Choroid plexus epithelial cell (primary cell): ENCODE results near the gene CMIP.
"Not testable (repeated sequence)": the region's sequence is repeated elsewhere in the genome, so short reads cannot be mapped to it uniquely, and the experiment has no call there.

Experiments
- DNase-seq: peaks from one replicate; pipeline ENCODE4 v3.0.0-alpha.2; 2010; ENCODE audit warnings: low read depth
- H3K4me3 ChIP-seq: 2 replicates; pipeline ENCODE4 v1.5.1; 2011; ENCODE audit warnings: low read depth, mild to moderate bottlenecking, control low read depth, low read length, moderate library complexity
- CTCF ChIP-seq: conservative IDR thresholded peaks from 2 replicates; pipeline ENCODE4 v1.5.1; 2011; ENCODE audit warnings: low read depth, mild to moderate bottlenecking, control low read depth, inconsistent platforms, low read length, moderate library complexity

CMIP gene

GRCh38 chr16:81421536-81421935 lies 23.1 kb upstream of the CMIP start:
- DNase-seq, result no peak
- no peak for TF ChIP-seq CTCF
- H3K4me3 ChIP-seq, result no peak overlapping the region

- DNase-seq, H3K4me3 ChIP-seq: not testable (repeated sequence)
Measured at GRCh38 chr16:81422153-81422552, 22.5 kb upstream of the CMIP start.

- no peak overlapping the region for H3K4me3 ChIP-seq
- TF ChIP-seq CTCF, result no peak
- DNase-seq, result no peak
Measured at GRCh38 chr16:81424771-81425170, 19.8 kb upstream of the CMIP start.

- TF ChIP-seq CTCF, result no peak
- no peak overlapping the region for H3K4me3 ChIP-seq
- no peak for DNase-seq
Measured at GRCh38 chr16:81427219-81427618, 17.4 kb upstream of the CMIP start.

GRCh38 chr16:81429045-81429521 lies 15.5 kb upstream of the CMIP start:
- H3K4me3 ChIP-seq, result no peak overlapping the region
- DNase-seq, result peak; percentile 66
- peak; percentile 77 for TF ChIP-seq CTCF

- no peak for TF ChIP-seq CTCF
- H3K4me3 ChIP-seq, result no peak overlapping the region
- DNase-seq, result peak; percentile 38
Measured at GRCh38 chr16:81431554-81432353, 12.9 kb upstream of the CMIP start.

GRCh38 chr16:81432937-81433557 lies 11.6 kb upstream of the CMIP start:
- TF ChIP-seq CTCF, result no peak
- DNase-seq, result no peak
- no peak overlapping the region for H3K4me3 ChIP-seq
